Testis (tissue), 3 donors: ENCODE data around the gene RSPH9. TPM values are rescaled to one million over a fixed set of nuclear protein-coding genes. Genes with fewer than 3 reads are reported as not detected.
A peak's percentile ranks its signal among the peaks of the same experiment; 100 is the strongest.
"Not testable (repeated sequence)": the region's sequence is repeated elsewhere in the genome, so short reads cannot be mapped to it uniquely, and the experiment has no call there.

Experiments
- DNase-seq: peaks from one replicate; pipeline ENCODE4 v3.0.0-alpha.2; 2019
- H3K27ac ChIP-seq, 2 donors: fragments of 200-600 bp; sonication (generic); one replicate each; pipeline ENCODE4 v1.5.1; 2019
- H3K27me3 ChIP-seq: fragments of 200-600 bp; sonication (generic); one replicate; pipeline ENCODE4 v1.5.1; 2019
- H3K36me3 ChIP-seq: fragments of 200-600 bp; sonication (generic); one replicate; pipeline ENCODE4 v1.5.1; 2017; ENCODE audit warnings: low read depth; ENCODE audit errors: missing control alignments
- H3K4me1 ChIP-seq: fragments of 200-600 bp; sonication (generic); one replicate; pipeline ENCODE4 v1.5.1; 2019
- H3K4me3 ChIP-seq, 2 donors: fragments of 200-600 bp; sonication (generic); one replicate each; pipeline ENCODE4 v1.5.1; 2017 to 2019
- H3K9me3 ChIP-seq: fragments of 200-600 bp; sonication (generic); one replicate; pipeline ENCODE4 v1.5.1; 2017
- CTCF ChIP-seq, 3 experiments: fragments of 450-650 bp in 2 of 3; fragments of 200-600 bp in 1 of 3; sonication (generic) in 1 of 3; IDR thresholded peaks; one replicate each; pipeline ENCODE4 v1.5.1; 2016 to 2019; ENCODE audit warnings: antibody characterized with exemption in 3 of 3, mild to moderate bottlenecking in 2 of 3, moderate library complexity in 1 of 3
- POLR2A ChIP-seq: fragments of 450-650 bp; IDR thresholded peaks from one replicate; pipeline ENCODE4 v1.6.1; 2017; ENCODE audit warnings: antibody characterized with exemption, mild to moderate bottlenecking, moderate library complexity
- WGBS, 2 donors: methylation state at CpG; one replicate each; pipeline ENCODE4 v1.1.5; 2018; 5-methylcytosine and 5-hydroxymethylcytosine counted together
- intact Hi-C: fragments of 100-400 bp; cut with DNase I; formaldehyde crosslinking; loops from one replicate; pipeline ENCODE4 v1.15.1; 2023; ENCODE audit warnings: low total_unique reads
- polyA plus RNA-seq: library from polyadenylated mRNA; stranded (reverse); fragments of 350-450 nt; fragmentation: Illumina TruSeq; extraction: RNeasy Lipid Tissue Mini Kit (QIAGEN cat#74804); gene quantifications from one replicate; pipeline ENCODE4 v1.2.3, GENCODE V29; 2014; ENCODE audit warnings: low read depth, low replicate concordance; ENCODE audit not compliant: insufficient read depth
- total RNA-seq, 2 donors: library from RNA; depleted of rRNA; stranded (reverse); fragments of >200 nt; gene quantifications; one replicate each; pipeline ENCODE4 v1.2.3, GENCODE V29; 2016

RSPH9 gene
- total and polyA plus RNA-seq, 3 donors from 2014 or later = 6.1 to 22.8 (median 8.3) TPM

GRCh38 chr6:43645613-43645964 lies 753 bp downstream of the RSPH9 start:
- 24 to 31% methylated on average over 9 of the region's 9 CpGs for WGBS, 2 donors
- Histone ChIP-seq H3K9me3 (no peaks in the 10 kb centered on the region), H3K4me3 (peak overlapping the region; percentile 54 to 63), H3K27ac (no peak overlapping the region), H3K36me3 (no peaks in the 10 kb centered on the region), H3K4me1 (no peaks in the 10 kb centered on the region), H3K27me3 (no peaks in the 10 kb centered on the region)
- no peak for DNase-seq
- intact Hi-C loops = no loop called here
- TF ChIP-seq CTCF (IDR thresholded peaks at IDR 0.05) (no peak), POLR2A (no peak)

- intact Hi-C loops = no loop called here
- Histone ChIP-seq H3K4me1 (no peaks in the 10 kb centered on the region), H3K36me3 (no peaks in the 10 kb centered on the region), H3K27ac (no peak overlapping the region), H3K4me3 (no peak overlapping the region), H3K27me3 (no peaks in the 10 kb centered on the region), H3K9me3 (no peaks in the 10 kb centered on the region)
- WGBS, 2 donors = 93 to 95% methylated on average over 3 of the region's 3 CpGs
- no peak for DNase-seq
- TF ChIP-seq POLR2A (no peak), CTCF (IDR thresholded peaks at IDR 0.05) (no peak)
Measured at GRCh38 chr6:43647613-43648012, 2.8 kb downstream of the RSPH9 start.

GRCh38 chr6:43648248-43648647 lies 3.4 kb downstream of the RSPH9 start:
- Histone ChIP-seq H3K9me3 (no peaks in the 10 kb centered on the region), H3K36me3 (no peaks in the 10 kb centered on the region), H3K4me1 (no peaks in the 10 kb centered on the region), H3K4me3 (no peak overlapping the region), H3K27me3 (no peaks in the 10 kb centered on the region), H3K27ac (no peak overlapping the region)
- TF ChIP-seq CTCF (IDR thresholded peaks at IDR 0.05) = no peak
- no peak for TF ChIP-seq POLR2A
- intact Hi-C loops = no loop called here
- DNase-seq = no peak
- WGBS, 2 donors = 95 to 98% methylated on average over 2 of the region's 2 CpGs

- intact Hi-C loops, H3K36me3 ChIP-seq, H3K27ac ChIP-seq, H3K9me3 ChIP-seq, H3K4me3 ChIP-seq, H3K4me1 ChIP-seq, DNase-seq, H3K27me3 ChIP-seq: not testable (repeated sequence)
- 89 to 96% methylated on average over 2 of the region's 2 CpGs for WGBS, 2 donors
Measured at GRCh38 chr6:43652822-43653221, 8.0 kb downstream of the RSPH9 start.

GRCh38 chr6:43657221-43657802 lies 12.5 kb downstream of the RSPH9 start:
- Histone ChIP-seq H3K4me1 (no peaks in the 10 kb centered on the region), H3K36me3 (no peaks in the 10 kb centered on the region), H3K9me3 (no peaks in the 10 kb centered on the region), H3K27ac (no peak overlapping the region), H3K27me3 (no peaks in the 10 kb centered on the region), H3K4me3 (no peak overlapping the region)
- WGBS, 2 donors = 89 to 93% methylated on average over 3 of the region's 3 CpGs
- DNase-seq = no peak
- TF ChIP-seq CTCF (IDR thresholded peaks at IDR 0.05) (no peak), POLR2A (no peak)
- intact Hi-C loops = no loop called here
